ENCODE measurements around the gene LMOD2.

LMOD2 gene

DNA sequence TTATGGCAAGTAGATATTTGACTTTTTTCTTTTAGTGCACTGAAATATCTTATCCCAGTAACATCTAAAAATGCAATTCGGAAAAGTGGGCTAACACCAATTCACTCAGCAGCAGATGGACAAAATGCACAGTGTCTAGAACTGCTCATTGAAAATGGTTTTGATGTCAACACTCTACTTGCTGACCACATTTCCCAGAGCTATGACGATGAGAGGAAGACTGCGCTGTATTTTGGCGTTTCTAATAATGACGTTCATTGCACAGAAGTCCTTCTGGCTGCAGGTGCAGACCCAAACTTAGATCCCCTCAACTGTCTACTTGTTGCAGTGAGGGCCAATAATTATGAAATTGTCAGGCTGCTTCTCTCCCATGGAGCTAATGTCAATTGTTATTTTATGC, 26.8 kb upstream of the LMOD2 start:
- Histone ChIP-seq H3F3A (ENCODE audit: low read depth) (no peaks in the 10 kb centered on the region), H3K4me3 (ENCODE audit: low read length, poor library complexity, severe bottlenecking) (no peak overlapping the region), H4K20me1 (ENCODE audit: insufficient read depth, low read length, poor library complexity, severe bottlenecking) (no peaks in the 10 kb centered on the region), H3K27me3 (ENCODE audit: insufficient read depth, low read length, poor library complexity, severe bottlenecking) (no peaks in the 10 kb centered on the region), H3K9me3 (ENCODE audit: insufficient read depth, low read depth, low read length) (no peaks in the 10 kb centered on the region), H3K79me2 (ENCODE audit: insufficient read depth, low read length) (no peaks in the 10 kb centered on the region), H3K9ac (ENCODE audit: low read depth, low read length, poor library complexity, severe bottlenecking) (no peak overlapping the region), H2AFZ (ENCODE audit: low read length) (no peak overlapping the region), H3K4me2 (ENCODE audit: low read depth, low read length, poor library complexity, severe bottlenecking) (no peak overlapping the region), H3K36me3 (ENCODE audit: insufficient read depth, low read length) (no peaks in the 10 kb centered on the region), H3K9me2 (replicated peaks; ENCODE audit: low read depth, low read length) (no peaks in the 10 kb centered on the region), H3K4me1 (ENCODE audit: insufficient read depth, low read length, poor library complexity, severe bottlenecking) (no peaks in the 10 kb centered on the region)
- no peak for TF ChIP-seq EZH2phosphoT487 (IDR thresholded peaks at IDR 0.05; ENCODE audit: borderline replicate concordance)
- TF ChIP-seq, protein P1, sequence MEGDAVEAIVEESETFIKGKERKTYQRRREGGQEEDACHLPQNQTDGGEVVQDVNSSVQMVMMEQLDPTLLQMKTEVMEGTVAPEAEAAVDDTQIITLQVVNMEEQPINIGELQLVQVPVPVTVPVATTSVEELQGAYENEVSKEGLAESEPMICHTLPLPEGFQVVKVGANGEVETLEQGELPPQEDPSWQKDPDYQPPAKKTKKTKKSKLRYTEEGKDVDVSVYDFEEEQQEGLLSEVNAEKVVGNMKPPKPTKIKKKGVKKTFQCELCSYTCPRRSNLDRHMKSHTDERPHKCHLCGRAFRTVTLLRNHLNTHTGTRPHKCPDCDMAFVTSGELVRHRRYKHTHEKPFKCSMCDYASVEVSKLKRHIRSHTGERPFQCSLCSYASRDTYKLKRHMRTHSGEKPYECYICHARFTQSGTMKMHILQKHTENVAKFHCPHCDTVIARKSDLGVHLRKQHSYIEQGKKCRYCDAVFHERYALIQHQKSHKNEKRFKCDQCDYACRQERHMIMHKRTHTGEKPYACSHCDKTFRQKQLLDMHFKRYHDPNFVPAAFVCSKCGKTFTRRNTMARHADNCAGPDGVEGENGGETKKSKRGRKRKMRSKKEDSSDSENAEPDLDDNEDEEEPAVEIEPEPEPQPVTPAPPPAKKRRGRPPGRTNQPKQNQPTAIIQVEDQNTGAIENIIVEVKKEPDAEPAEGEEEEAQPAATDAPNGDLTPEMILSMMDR (conservative IDR thresholded peaks at IDR 0.05; ENCODE audit: low read length): no peak

DNA sequence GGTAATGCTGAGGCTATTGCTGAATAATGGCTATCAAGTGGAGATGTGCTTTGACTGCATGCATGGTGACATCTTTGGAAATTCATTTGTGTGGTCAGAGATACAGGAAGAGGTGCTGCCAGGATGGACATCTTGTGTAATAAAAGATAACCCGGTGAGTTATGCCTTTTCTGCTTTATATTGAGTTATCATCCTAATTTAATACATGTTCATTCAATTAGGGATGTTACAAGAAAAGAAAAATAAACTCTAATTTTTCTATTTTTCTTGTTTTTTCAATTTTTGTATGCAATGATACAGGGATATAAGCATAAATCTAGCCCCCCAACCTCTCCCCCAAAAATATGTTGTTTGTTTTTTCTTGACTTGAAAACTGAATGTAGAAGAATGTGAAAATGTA, 26.4 kb upstream of the LMOD2 start:
- TF ChIP-seq, protein P1 (conservative IDR thresholded peaks at IDR 0.05; ENCODE audit: low read length): no peak
- no peak for TF ChIP-seq EZH2phosphoT487 (IDR thresholded peaks at IDR 0.05; ENCODE audit: borderline replicate concordance)
- Histone ChIP-seq H3K27me3 (ENCODE audit: insufficient read depth, low read length, poor library complexity, severe bottlenecking) (no peaks in the 10 kb centered on the region), H3K9me2 (replicated peaks; ENCODE audit: low read depth, low read length) (no peaks in the 10 kb centered on the region), H3K79me2 (ENCODE audit: insufficient read depth, low read length) (no peaks in the 10 kb centered on the region), H2AFZ (ENCODE audit: low read length) (no peak overlapping the region), H4K20me1 (ENCODE audit: insufficient read depth, low read length, poor library complexity, severe bottlenecking) (no peaks in the 10 kb centered on the region), H3K4me1 (ENCODE audit: insufficient read depth, low read length, poor library complexity, severe bottlenecking) (no peaks in the 10 kb centered on the region), H3K9me3 (ENCODE audit: insufficient read depth, low read depth, low read length) (no peaks in the 10 kb centered on the region), H3K4me3 (ENCODE audit: low read length, poor library complexity, severe bottlenecking) (no peak overlapping the region), H3F3A (ENCODE audit: low read depth) (no peaks in the 10 kb centered on the region), H3K4me2 (ENCODE audit: low read depth, low read length, poor library complexity, severe bottlenecking) (no peak overlapping the region), H3K9ac (ENCODE audit: low read depth, low read length, poor library complexity, severe bottlenecking) (no peak overlapping the region), H3K36me3 (ENCODE audit: insufficient read depth, low read length) (no peaks in the 10 kb centered on the region)

DNA sequence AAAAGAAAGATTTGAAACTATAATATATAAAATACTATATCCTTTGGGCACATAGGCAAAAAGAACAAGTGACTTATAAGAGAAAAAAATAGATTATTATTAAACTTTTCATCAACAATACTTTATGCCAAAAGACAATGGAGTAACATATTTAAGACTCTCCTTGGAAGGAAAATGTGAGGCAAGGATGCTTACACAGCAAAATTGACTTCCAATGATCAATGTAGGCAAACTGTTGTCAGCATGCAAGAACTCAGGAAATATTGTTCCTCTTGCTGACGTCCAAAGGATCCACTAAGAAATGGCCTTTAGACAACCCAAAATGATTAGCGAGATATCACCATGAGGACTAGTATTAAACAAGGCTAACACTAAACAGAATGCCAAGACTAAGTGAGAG, 22.9 kb upstream of the LMOD2 start:
- H3K4me3 ChIP-seq (ENCODE audit: low read length, poor library complexity, severe bottlenecking): no peak overlapping the region
- H3K4me1 ChIP-seq (ENCODE audit: insufficient read depth, low read length, poor library complexity, severe bottlenecking): no peaks in the 10 kb centered on the region
- no peaks in the 10 kb centered on the region for H3K79me2 ChIP-seq (ENCODE audit: insufficient read depth, low read length)
- no peaks in the 10 kb centered on the region for H3K9me3 ChIP-seq (ENCODE audit: insufficient read depth, low read depth, low read length)
- H3K27me3 ChIP-seq (ENCODE audit: insufficient read depth, low read length, poor library complexity, severe bottlenecking): no peaks in the 10 kb centered on the region
- H3K4me2 ChIP-seq (ENCODE audit: low read depth, low read length, poor library complexity, severe bottlenecking): no peak overlapping the region
- no peaks in the 10 kb centered on the region for H4K20me1 ChIP-seq (ENCODE audit: insufficient read depth, low read length, poor library complexity, severe bottlenecking)
- no peaks in the 10 kb centered on the region for H3F3A ChIP-seq (ENCODE audit: low read depth)
- TF ChIP-seq EZH2phosphoT487 (IDR thresholded peaks at IDR 0.05; ENCODE audit: borderline replicate concordance): no peak
- TF ChIP-seq, protein P1 (conservative IDR thresholded peaks at IDR 0.05; ENCODE audit: low read length): no peak
- no peak overlapping the region for H3K9ac ChIP-seq (ENCODE audit: low read depth, low read length, poor library complexity, severe bottlenecking)
- no peaks in the 10 kb centered on the region for H3K9me2 ChIP-seq (replicated peaks; ENCODE audit: low read depth, low read length)
- H2AFZ ChIP-seq (ENCODE audit: low read length): no peak overlapping the region
- H3K36me3 ChIP-seq (ENCODE audit: insufficient read depth, low read length): no peaks in the 10 kb centered on the region
